B cell (primary cell): Measurements from ENCODE around the gene OR1K1.

Experiments used
- CTCF ChIP-seq: fragments of 200-600 bp; IDR thresholded peaks from one replicate; pipeline ENCODE4 v1.8.0; 2022; ENCODE audit warnings: antibody characterized with exemption, mild to moderate bottlenecking
- EZH2 ChIP-seq: IDR thresholded peaks from 2 replicates; pipeline ENCODE4 v1.6.1; 2012; ENCODE audit warnings: borderline replicate concordance, low read depth, mild to moderate bottlenecking, moderate library complexity, low read length; ENCODE audit not compliant: insufficient read depth, poor library complexity, severe bottlenecking

GRCh38 chr9:122791872-122792669 lies 7.9 kb upstream of the OR1K1 start:
- TF ChIP-seq CTCF (no peak), EZH2 (no peak)
